Activated naive CD4-positive, alpha-beta T cell treated with anti-CD3 and anti-CD28 coated beads, Interleukin-2, amount 50 U/mL, for 72 hours (primary cell): ENCODE data around the gene NLGN1. TPM values are rescaled to one million over a fixed set of nuclear protein-coding genes. Genes with fewer than 3 reads are reported as not detected.

ENCODE experiments used
- ATAC-seq, 2 donors: fragments of 150-1000 bp; cut with Tn5 transposase; 2 replicates each; pipeline ENCODE4 v1.10.0; 2021; ENCODE audit warnings: mild to moderate bottlenecking in 2 of 2, moderate library complexity in 2 of 2
- DNase-seq, 2 donors: peaks; one replicate each; pipeline ENCODE4 v3.0.0; 2021 to 2022; ENCODE audit warnings: low spot score in 2 of 2
- H3K27ac Mint-ChIP-seq, 2 donors: one replicate each; pipeline ENCODE4 v1.8.0; 2022; ENCODE audit warnings: mild to moderate bottlenecking in 2 of 2, mixed read lengths in 2 of 2
- H3K36me3 Mint-ChIP-seq, 2 donors: one replicate each; pipeline ENCODE4 v1.8.0; 2022; ENCODE audit warnings: mixed read lengths in 2 of 2
- H3K9me3 Mint-ChIP-seq, 2 donors: one replicate each; pipeline ENCODE4 v1.8.0; 2022; ENCODE audit warnings: mixed read lengths in 2 of 2
- total RNA-seq, 2 donors: library from RNA; stranded (reverse); gene quantifications; one replicate each; pipeline ENCODE4 v1.2.3, GENCODE V29; 2022

The NLGN1 gene
- total RNA-seq, 2 donors from 2014 or later: not detected

GRCh38 chr3:174333640-174334039, 936.1 kb downstream of the NLGN1 start:
- peaks cover 31 to 46% of the 10 kb centered on the region in 2 donors for H3K9me3 Mint-ChIP-seq
- DNase-seq (no peak), ATAC-seq (no peak)
- H3K27ac Mint-ChIP-seq: no peak overlapping the region
- peaks cover 0 to 7% of the 10 kb centered on the region in 2 donors for H3K36me3 Mint-ChIP-seq

- Mint-ChIP-seq H3K27ac (no peak overlapping the region), H3K36me3 (peaks cover 0 to 4% of the 10 kb centered on the region in 2 donors)
These were observed 936.6 kb downstream of the NLGN1 start for GRCh38 chr3:174334111-174334510.

GRCh38 chr3:174335324-174335723, 937.8 kb downstream of the NLGN1 start:
- H3K36me3 Mint-ChIP-seq: no peaks in the 10 kb centered on the region
- H3K27ac Mint-ChIP-seq: no peak overlapping the region
- H3K9me3 Mint-ChIP-seq: peaks cover 19 to 38% of the 10 kb centered on the region in 2 donors
- ATAC-seq (no peak), DNase-seq (no peak)

More at GRCh38 chr3:174334111-174334510, 936.6 kb downstream of the NLGN1 start:
- H3K9me3 Mint-ChIP-seq: peaks cover 29 to 43% of the 10 kb centered on the region in 2 donors
- no peak for ATAC-seq
- DNase-seq: no peak

- Mint-ChIP-seq H3K27ac (no peak overlapping the region), H3K9me3 (peaks cover 16 to 35% of the 10 kb centered on the region in 2 donors), H3K36me3 (no peaks in the 10 kb centered on the region)
- ATAC-seq (no peak), DNase-seq (no peak)
These were observed 938.4 kb downstream of the NLGN1 start for GRCh38 chr3:174335910-174336309.
